PC-3 (cell line): ENCODE data around the gene SHLD1.

Source experiments
- CTCF ChIP-seq: fragments of 300-600 bp; sonication (generic); conservative IDR thresholded peaks from 2 replicates; pipeline ENCODE4 v1.5.1; 2017; ENCODE audit warnings: antibody characterized with exemption, low read depth, mild to moderate bottlenecking, low read length
- EZH2 ChIP-seq: fragments of 300-600 bp; sonication (generic); IDR thresholded peaks from one replicate; pipeline ENCODE4 v1.6.1; 2017; ENCODE audit warnings: antibody characterized with exemption, mild to moderate bottlenecking, low read length; ENCODE audit not compliant: unreplicated experiment

DNA sequence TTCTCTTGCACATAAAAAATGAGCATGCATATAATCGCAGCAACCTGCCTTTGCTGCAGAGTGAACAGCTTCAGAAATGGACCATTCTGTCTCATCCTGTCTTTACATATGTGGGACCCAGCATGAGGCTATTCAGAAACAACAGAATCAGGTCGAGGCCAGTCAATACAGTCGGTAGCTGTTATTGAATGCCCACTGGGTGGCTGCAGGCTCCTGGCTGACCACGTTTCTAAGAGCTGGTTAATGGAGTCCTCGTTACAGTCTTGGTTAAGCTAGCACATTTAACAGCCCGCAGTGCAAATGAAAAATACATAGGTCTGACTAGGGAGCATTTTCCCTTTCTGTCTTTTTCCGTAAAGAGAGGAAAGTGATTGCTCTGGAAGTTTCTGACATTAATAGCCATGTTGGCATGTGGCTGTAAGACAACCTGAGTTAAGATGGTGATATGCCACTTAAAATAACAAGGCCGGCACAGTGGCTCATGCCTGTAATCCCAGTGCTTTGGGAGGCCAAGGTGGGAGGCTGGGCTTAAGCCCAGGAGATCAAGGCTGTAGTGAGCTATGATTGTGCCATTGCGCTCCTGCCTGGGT is 75.0 kb downstream of the SHLD1 start:
- TF ChIP-seq CTCF: no peak
- no peak for TF ChIP-seq EZH2
